LHCN-M2 (cell line): ENCODE measurements around the gene VDAC2. TPM values are rescaled to one million over a fixed set of nuclear protein-coding genes. Genes with fewer than 3 reads are reported as not detected.

Experiments used
- DNase-seq: peaks from one replicate; pipeline ENCODE4 v3.0.0-alpha.2; 2012; ENCODE audit warnings: low read depth
- total RNA-seq: library from RNA; depleted of rRNA; stranded (reverse); fragments of >200 nt; gene quantifications from 2 replicates; pipeline ENCODE4 v1.2.3, GENCODE V29; 2014

VDAC2 gene
- total RNA-seq, 1 experiment from 2014 or later, result 196 TPM

DNA sequence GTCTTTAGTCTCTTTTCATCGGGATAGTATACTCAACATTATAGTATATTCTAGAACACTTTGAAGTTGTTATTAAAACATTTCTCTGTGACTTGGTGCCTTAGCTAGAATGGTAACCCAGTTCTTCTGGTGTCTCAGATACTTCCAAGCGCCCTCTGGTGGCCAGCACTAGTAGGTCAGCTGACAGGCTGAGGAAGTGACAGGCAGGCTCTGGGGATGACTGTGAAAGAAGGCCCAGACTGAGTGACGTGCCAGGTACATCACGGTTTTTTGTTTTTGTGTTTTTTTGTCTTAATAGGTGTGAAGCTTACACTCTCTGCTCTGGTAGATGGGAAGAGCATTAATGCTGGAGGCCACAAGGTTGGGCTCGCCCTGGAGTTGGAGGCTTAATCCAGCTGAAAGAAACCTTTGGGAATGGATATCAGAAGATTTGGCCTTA lies 20.0 kb downstream of the VDAC2 start:
- DNase-seq, result peak; percentile 83

DNA sequence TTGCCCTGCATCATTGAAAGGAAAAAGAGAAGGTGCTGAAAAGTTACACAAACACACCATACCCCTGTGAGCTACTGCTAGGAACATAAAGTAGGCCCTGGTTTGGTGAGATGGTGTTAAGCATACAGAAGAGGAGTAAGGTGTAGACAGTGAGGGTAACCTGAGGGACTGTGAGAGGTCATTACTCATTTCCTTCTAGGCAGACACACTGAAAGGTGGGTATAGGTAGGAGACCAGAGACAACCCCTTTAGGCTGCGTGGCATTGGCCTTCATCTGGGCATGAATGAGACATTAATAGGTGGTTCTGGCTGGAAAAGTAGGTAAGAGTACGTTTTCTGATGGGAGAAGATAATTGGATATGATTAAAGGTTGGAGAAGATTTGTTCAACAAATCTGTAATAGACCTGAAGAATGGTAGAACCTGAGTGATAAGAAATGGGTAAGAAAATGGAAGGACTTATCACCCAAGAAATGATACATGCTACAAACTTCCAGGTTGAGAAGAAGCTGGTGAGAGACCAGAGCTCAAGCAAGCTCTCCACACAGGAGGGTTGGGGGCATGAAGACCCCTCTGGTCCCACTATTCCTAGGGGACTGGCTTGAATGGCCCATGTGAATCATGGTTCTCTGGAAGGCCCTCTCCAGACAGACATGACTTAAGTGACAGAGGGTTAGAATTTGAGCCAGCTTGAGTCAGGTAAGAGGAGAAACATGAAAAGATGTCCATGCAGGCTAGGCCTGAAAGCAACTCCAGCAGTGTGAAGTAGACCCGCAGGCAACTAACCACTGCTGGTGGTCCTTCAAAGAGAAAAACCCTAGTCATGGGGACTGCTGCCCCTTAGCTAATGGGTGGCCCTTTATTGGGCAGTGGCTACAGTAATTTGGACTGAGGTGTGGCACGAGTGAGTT lies 21.3 kb downstream of the VDAC2 start:
- DNase-seq, result no peak

DNA sequence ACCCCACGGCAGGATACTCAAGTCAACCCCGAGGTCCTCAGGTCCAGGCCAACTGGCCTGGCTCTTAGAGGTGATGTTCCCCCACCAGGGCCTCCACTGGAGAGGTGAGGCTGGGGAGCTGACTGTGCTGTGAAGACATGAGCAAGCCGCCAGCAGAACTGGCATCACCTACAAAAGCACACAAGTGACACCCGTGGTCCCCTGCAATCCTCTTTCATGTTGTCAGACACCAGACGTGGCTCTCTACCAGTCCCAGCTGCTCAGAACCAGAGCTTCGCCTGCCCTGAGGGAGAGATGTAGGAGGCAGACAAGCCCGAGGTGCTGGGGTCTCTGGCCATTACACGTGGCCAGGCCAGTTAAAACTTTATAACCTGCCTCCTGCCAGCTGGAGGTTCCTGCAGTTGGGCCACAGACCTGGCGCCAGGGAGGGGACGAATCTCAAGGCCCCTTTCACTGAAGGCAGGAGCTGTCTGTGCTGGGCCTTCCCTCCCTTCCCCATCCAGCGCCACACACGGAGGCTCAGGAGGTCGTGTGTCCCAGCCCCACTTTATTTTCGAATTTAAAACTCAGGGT lies 22.9 kb downstream of the VDAC2 start:
- no peak for DNase-seq

GRCh38 chr10:75234017-75234682 lies 23.6 kb downstream of the VDAC2 start:
- peak; percentile 80 for DNase-seq

- DNase-seq, result no peak
These were observed 24.2 kb downstream of the VDAC2 start for GRCh38 chr10:75234683-75235374.

GRCh38 chr10:75235375-75236177 lies 25.0 kb downstream of the VDAC2 start, which contains the start of gene COMTD1:
Gene COMTD1 (minus strand): TSS chr10:75235957. CDS start chr10:75235928, 29 bp downstream.
- DNase-seq, result peak; percentile 79

DNA sequence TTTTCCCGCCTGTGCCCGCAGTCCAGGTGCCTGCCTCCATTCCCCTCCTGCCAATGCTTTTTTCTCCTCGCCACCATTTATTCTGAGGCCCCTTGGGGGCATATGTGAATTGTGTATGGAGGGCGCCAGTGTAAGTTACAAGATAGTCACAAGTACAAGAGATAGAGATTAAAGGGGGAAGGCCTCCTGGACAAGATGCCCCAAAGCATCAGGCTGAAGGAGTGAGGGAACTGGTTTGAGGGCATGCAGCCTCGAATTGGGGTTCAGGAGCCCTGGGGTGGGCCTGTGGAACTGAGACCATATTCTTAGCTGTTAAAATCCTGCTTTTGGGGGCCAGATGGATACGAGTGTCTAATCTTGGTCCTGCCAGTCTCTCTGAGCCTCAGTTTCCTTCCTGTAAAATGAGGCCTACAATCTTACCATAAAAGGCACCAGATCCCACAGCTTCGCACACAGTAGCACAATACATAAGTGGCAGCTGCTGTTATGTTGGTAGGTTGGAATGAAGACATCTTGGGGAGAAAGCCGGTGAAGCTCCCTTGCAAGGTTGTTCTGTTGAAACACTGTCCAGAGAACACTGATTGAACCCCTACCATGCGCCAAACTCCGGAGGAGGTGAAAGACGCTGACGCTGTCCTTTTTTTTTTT lies 25.7 kb downstream of the VDAC2 start:
- DNase-seq, result no peak

DNA sequence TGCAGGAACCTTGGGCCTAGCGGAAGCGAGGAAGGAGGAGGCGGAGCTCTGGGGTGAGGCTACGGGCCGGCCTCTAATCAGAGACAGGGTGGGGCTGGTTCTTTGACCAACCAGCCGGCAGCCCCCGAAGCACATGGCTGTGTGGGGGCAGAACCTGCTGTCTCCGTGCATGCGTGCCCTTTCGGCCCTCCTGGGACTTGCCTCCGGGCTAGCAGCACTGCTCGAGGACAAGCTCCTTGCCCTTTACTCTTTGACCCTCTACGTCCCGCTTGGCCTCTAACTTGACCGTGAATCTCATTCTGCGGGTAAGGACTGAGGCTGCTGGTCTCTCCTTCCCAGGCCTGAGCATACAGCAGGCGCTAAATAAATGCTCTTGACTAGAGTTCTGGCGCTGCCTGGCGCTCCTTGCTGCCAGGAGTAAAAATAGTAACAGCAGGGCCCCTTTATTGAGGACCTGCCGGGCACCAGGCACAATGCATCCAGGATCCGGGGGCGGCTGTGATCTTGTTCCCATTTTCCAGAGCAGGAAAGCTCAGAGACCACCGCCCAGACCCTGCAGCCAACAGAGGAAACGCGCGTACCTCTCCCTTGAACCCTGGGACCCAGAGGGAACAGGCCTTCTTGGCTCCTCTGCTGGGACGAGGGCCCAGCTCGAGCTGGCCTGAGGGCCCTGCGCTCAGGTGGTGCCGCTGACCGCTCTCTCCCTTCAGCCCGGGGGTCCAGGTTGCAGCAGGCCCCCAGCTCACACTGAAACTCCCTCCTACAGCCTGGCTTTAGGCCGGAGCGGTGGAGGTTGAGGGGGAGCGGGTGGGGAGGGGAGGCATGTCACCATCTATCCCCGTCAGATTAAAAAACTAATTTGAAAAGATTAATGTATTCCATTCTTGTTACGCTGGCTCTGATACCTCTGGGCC lies 27.8 kb downstream of the VDAC2 start:
- no peak for DNase-seq

DNA sequence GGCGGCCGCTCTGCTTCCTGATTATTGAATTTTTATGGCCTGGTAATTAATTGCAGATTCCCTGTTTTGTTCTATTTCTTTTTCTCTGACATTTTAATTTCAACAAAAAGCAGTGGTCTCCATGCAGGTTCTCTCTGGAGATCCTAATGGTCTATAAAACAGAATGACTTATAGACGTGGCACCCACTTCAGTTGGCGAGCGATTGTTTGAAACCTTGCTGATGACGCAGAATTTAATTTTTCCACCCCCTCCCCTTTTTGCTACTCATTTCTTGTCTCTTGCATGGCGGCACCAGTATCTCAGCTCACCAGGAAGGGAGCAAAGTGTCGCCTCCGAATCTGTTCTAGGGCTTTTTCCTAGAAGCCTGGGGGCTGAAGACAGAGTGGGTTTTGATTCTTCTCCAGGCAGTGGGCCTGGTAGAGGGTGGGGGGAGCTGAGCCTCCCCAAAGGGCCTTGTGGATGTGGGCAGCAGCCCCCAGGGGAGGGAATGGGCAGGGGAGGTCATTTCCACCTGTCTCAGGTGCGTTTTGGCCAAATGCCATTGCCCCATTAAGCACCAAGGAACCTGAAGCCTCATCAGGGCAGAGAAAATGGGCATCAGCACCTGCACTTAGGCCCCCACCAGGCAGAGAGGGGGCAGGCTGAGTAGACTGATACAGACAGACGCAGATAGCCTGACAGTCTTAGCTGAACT lies 28.6 kb downstream of the VDAC2 start:
- DNase-seq, result no peak

DNA sequence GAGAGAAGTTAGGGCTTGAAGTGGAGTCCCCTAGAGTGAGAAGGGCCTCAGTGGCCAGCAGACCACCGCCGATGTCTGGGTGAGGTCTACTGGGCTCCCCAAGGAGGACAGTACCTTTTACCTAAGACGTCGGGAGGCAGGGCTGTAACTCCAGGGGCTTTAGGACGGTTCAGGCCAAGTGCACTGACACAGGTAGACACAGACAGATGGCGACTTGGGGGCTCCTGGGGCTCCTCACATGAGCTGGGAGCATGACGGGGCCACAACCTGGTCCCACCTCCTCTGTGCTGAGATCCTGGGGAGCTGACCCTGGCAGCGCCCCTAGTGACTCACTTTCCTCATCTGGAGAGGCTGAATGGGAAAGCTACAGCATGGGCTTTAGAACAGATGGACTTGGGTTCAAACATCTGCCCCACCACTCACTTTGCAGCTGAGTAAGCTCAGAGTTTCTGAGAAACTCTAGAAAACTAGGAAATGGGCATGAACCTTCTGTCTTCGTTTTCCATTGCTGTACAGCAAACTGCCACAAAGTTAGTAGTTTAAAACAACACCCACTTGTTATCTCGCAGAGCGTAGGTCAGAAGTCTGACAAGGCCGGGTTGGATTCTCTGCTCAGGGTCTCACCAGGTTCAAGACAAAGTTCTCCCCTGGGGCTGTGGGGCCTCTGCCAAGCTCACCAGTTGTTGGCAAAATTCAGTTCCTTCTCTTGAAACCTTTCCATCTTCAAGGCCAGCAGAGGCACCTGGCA lies 29.9 kb downstream of the VDAC2 start:
- DNase-seq, result no peak

DNA sequence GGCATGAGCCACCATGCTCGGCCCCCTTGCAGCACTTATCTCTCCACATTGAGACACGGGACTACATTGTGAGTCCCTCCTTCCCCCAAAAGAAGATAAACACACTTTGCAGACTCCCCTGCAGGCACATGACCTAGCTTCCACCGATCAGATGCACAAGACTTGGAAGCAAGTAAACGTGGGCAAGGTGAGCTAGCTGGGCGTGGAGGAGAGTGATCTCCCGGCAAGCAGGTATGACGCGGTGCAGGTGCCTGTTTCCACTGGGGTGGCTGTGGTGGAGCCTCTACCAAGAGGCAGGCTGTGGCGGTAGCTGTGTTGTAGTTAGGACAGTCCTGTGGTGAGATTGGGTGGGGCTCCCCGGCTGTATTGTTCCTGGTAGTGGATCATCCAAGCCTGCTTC lies 32.8 kb downstream of the VDAC2 start:
- DNase-seq, result no peak

DNA sequence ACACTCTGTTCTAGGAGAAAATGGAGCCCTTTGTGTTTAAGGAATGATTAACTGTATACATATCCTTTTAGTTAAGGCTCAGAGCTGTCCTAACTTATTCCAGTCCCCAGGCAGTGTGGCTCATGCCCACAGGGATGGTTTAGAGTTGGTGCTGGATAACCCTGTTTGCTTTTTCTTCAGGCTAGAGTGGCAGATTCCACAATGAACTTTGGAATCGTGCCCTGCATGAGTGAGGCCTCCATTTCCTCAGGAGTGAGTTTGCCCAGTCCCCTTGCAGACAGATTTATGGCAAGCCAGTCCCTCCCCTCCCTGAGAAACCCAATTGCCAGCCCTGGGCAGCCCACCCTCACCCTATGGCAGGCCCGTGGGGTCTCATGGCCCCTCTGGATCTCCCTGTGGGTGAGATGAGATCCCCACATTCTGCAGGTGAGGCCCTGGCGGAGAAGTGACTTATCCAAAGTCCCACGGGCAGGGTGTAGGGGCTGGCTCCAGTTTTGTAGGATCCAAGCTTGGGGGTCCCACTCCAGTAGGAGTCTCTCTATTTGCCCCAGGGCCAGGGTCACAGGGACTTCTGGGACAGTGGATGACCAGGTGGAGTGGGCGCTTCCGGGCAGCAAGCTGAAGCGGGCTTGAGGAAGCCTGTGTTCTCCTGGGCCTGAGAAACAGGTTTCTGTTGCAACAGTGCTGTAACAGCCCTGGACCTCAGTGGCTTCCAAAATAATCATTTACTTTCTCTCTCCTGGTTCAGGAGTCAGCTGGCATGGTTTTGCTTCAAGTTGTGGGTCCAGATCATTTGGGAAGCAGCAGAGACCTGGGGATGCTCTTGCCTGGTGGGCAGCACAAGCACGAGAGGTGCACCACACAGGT lies 34.1 kb downstream of the VDAC2 start:
- DNase-seq, result no peak

DNA sequence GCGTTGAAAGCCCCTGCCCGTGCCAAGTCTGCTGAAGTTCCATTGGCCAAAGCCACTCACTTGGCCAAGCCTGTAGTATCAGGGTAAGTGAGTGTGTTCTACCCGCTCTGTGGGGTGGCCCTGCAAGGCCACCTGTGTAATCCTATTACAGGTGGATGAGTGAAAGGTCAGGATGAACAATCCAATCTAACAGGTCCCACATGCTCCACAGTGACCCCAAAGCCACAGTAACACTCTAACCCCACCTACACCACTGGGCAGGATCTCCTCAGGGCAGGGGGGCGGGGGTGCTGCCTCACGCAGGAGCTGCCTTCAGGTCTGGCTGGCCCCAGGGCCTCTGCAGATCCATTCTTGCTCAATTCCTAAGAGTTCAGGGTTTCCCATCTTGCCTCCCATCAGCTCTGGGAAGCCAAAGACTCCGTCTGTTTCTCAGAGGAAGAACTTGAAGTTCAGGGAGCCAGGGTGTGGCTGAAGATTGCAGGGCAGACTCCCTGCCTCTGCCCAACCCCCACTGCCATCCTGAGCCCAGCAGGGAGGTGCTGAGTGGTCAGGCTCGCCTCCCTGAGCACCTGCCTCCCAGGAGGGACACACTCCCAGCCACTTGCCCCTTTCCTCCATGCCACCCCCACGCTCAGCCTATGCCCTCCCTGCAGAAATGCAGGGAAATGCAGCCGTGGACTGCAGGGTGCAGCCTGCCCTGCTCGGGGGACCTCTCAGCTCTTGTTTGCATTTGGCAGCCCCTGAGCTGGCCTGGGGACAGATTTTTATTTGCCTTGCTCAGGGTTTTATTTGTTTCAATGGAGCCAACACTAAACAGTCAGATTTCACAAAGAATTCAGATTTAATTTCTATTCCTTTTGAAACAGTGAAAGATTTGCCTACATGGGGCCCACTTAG lies 35.0 kb downstream of the VDAC2 start:
- no peak for DNase-seq

DNA sequence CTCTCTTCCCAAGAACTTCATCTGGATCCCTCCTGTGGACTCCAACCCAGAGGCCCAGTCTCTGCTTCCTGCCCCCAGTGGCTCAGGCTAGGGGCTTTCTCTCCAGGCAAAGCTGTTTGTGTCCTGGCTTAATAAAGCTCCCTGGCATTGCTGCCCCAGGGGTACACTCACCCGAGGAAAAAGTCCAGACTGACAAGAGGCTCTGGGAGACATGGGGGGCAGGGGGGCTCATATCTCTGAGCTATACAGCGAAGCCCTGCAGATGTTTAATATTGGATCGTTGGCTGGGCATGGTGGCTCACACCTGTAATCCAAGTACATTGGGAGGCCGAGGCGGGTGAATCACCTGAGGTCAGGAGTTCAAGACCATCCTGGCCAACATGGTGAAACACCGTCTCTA lies 35.9 kb downstream of the VDAC2 start:
- DNase-seq, result no peak

DNA sequence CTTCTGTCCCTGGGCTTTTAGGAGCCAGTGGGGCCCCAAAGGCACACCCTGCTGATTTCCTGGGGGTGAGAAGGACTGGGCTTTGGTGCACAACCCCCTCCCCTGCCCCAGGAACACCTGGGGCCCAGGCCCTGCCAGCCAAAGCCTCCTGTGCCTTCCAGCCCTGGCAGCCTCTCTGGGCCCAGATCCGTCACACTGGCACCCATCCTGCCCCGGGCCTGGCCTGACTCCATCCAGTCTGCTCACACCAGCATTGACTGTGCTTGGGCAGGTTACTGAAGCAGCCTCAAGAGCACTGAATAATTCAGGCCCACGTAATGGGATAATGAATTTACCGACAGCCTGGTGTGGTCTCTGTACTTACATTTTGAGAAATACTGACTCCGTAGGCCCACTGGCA lies 37.2 kb downstream of the VDAC2 start:
- no peak for DNase-seq

DNA sequence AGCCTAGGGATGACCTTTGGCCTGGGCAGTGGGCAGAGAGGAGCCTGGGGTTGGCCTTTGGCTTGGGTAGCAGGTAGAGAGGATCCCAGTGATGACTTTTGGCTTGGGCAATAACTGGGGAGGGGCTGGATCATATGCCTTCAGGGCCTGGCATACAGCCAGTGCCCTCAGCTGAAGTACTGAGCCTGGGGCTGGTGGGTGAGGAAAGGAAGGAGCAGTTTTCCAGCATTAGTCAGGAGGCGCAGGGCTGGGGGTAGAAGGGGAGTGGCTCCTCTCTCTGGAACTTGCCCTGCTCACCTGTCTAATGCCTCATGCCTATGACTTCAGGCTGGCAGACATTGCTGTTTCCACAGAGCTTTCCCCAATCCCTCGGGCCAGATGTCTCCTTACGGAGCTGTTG lies 40.3 kb downstream of the VDAC2 start:
- DNase-seq, result no peak
